Keratinocyte (primary cell): Measurements from ENCODE around the gene EEF2K. TPM values are rescaled to one million over a fixed set of nuclear protein-coding genes. Genes with fewer than 3 reads are reported as not detected.

Experiments used
- DNase-seq: peaks from one replicate; pipeline ENCODE4 v3.0.0-alpha.2; 2011; ENCODE audit warnings: low read depth, missing footprints, low spot score
- FAIRE-seq: peaks from 2 replicates; lab custom pipeline; 2011; peaks lifted over from hg19 to GRCh38; lab: Jason Lieb, UNC
- H2AFZ ChIP-seq: 2 replicates; pipeline ENCODE4 v1.6.0; 2012; ENCODE audit warnings: low read length, control low read depth, inconsistent platforms; ENCODE audit not compliant: control insufficient read depth
- H3K27ac ChIP-seq: 2 replicates; pipeline ENCODE4 v1.5.1; 2011; ENCODE audit warnings: low read length; ENCODE audit not compliant: control insufficient read depth, insufficient read depth
- H3K27me3 ChIP-seq: 3 replicates; pipeline ENCODE4 v1.6.0; 2011; ENCODE audit warnings: low read length; ENCODE audit not compliant: control insufficient read depth, insufficient read depth; ENCODE audit errors: extremely low read depth
- H3K36me3 ChIP-seq, 2 experiments: 2 replicates in 1 of 2; 3 replicates in 1 of 2; pipeline ENCODE4 v1.5.1; 2011; ENCODE audit warnings: low read length in 2 of 2, mild to moderate bottlenecking in 1 of 2; ENCODE audit not compliant: control insufficient read depth in 2 of 2, insufficient read depth in 2 of 2; ENCODE audit errors: extremely low read depth in 1 of 2
- H3K4me1 ChIP-seq: 3 replicates; pipeline ENCODE4 v1.5.1; 2011; ENCODE audit warnings: low read length; ENCODE audit not compliant: control insufficient read depth, insufficient read depth; ENCODE audit errors: extremely low read depth
- H3K4me2 ChIP-seq: 3 replicates; pipeline ENCODE4 v1.6.0; 2011; ENCODE audit warnings: low read depth, low read length; ENCODE audit not compliant: control insufficient read depth, insufficient read depth; ENCODE audit errors: extremely low read depth
- H3K4me3 ChIP-seq, 3 experiments: fragments of 200-600 bp in 1 of 3; sonication (generic) in 1 of 3; 2 replicates in 2 of 3; 3 replicates in 1 of 3; pipeline ENCODE4 v1.5.1; 2011 to 2016; ENCODE audit warnings: low read length in 3 of 3, mild to moderate bottlenecking in 3 of 3, control low read depth in 2 of 3, inconsistent platforms in 1 of 3, low read depth in 1 of 3, mixed read lengths in 1 of 3, mixed run types in 1 of 3, moderate library complexity in 1 of 3; ENCODE audit not compliant: control insufficient read depth in 2 of 3, insufficient read depth in 2 of 3; ENCODE audit errors: extremely low read depth in 1 of 3
- H3K79me2 ChIP-seq: 2 replicates; pipeline ENCODE4 v1.6.0; 2012; ENCODE audit warnings: low read length; ENCODE audit not compliant: control insufficient read depth, insufficient read depth
- H3K9ac ChIP-seq: 3 replicates; pipeline ENCODE4 v1.6.0; 2011; ENCODE audit warnings: low read length; ENCODE audit not compliant: control insufficient read depth, insufficient read depth; ENCODE audit errors: extremely low read depth
- H3K9me1 ChIP-seq: 3 replicates; pipeline ENCODE4 v1.6.0; 2011; ENCODE audit warnings: low read length; ENCODE audit not compliant: control insufficient read depth, insufficient read depth; ENCODE audit errors: extremely low read depth
- H3K9me3 ChIP-seq: 2 replicates; pipeline ENCODE4 v1.5.1; 2012; ENCODE audit warnings: low read depth, low read length; ENCODE audit not compliant: control insufficient read depth
- H4K20me1 ChIP-seq: 3 replicates; pipeline ENCODE4 v1.6.0; 2011; ENCODE audit warnings: low read length; ENCODE audit not compliant: control insufficient read depth, insufficient read depth; ENCODE audit errors: extremely low read depth
- EZH2 ChIP-seq: IDR thresholded peaks from one replicate; pipeline ENCODE4 v1.6.1; 2012; ENCODE audit warnings: inconsistent platforms, mild to moderate bottlenecking, low read length, moderate library complexity
- dilution Hi-C: fragments of 300-500 bp; cut with MboI; formaldehyde crosslinking; loops from one replicate; pipeline ENCODE4 v1.7.0; 2020; ENCODE audit warnings: low sequenced_read_pairs; ENCODE audit not compliant: extremely low pct_ligation_motif_present
- polyA plus RNA-seq, 5 experiments: library from polyadenylated mRNA; depleted of rRNA in 3 of 5; stranded (reverse) in 3 of 5; stranded (forward) in 1 of 5; unstranded in 1 of 5; fragments of >200 nt; gene quantifications; 1 replicate in 1 of 5; 2 replicates in 3 of 5; 3 replicates in 1 of 5; pipeline versions ENCODE4 v1.2.1 to v1.2.3, GENCODE V29; 2011 to 2012; ENCODE audit warnings: missing spikeins in 2 of 5, low read depth in 1 of 5, low replicate concordance in 1 of 5
- TF ChIP-seq, protein P1 (sequence below), 3 experiments: IDR thresholded peaks in 1 of 3; conservative IDR thresholded peaks in 1 of 3; optimal IDR thresholded peaks in 1 of 3; 2 replicates in 2 of 3; 3 replicates in 1 of 3; pipeline versions ENCODE3 to v1.5.1; 2011; ENCODE audit warnings: low read length in 3 of 3, mild to moderate bottlenecking in 3 of 3, moderate library complexity in 2 of 3, control low read depth in 1 of 3, inconsistent platforms in 1 of 3; ENCODE audit not compliant: insufficient read depth in 2 of 3; ENCODE audit errors: extremely low read depth in 1 of 3

The EEF2K gene
- polyA plus RNA-seq, 1 donor (not counting 4 experiments of a cell fraction or from before 2014, with no cell fraction given): 7.3 TPM

DNA sequence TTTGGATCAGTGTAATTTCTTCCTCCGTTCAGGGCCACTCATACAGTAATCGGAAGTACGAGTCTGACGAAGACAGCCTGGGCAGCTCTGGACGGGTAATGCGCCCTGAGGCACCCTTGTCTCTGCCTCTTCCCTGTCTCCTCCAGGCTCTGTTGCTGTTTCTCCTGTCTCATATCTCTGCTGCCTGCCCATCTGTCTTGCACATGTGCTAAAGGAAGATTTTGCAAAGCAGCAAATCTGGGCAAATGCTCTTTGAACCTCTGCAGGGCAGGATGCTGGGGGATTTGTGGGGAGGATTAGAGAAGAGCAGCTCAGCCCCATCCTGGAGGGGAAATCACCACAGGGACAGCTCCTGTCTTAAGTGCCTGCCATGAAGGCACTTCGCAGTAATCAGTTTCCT, 58.7 kb downstream of the EEF2K start:
- Histone ChIP-seq H3K9me3 (no peaks in the 10 kb centered on the region), H4K20me1 (no peaks in the 10 kb centered on the region), H3K4me2 (no peak overlapping the region), H3K27me3 (no peaks in the 10 kb centered on the region), H3K27ac (no peak overlapping the region), H3K4me3 (no peak overlapping the region), H3K36me3 (peaks cover 5 to 20% of the 10 kb centered on the region in 2 experiments), H3K79me2 (no peaks in the 10 kb centered on the region), H3K9me1 (peaks cover 2% of the 10 kb centered on the region), H3K9ac (no peak overlapping the region), H2AFZ (no peak overlapping the region), H3K4me1 (peaks cover 3% of the 10 kb centered on the region)
- no peak for FAIRE-seq
- no peak for DNase-seq
- dilution Hi-C loops: no loop called here
- TF ChIP-seq, protein P1, sequence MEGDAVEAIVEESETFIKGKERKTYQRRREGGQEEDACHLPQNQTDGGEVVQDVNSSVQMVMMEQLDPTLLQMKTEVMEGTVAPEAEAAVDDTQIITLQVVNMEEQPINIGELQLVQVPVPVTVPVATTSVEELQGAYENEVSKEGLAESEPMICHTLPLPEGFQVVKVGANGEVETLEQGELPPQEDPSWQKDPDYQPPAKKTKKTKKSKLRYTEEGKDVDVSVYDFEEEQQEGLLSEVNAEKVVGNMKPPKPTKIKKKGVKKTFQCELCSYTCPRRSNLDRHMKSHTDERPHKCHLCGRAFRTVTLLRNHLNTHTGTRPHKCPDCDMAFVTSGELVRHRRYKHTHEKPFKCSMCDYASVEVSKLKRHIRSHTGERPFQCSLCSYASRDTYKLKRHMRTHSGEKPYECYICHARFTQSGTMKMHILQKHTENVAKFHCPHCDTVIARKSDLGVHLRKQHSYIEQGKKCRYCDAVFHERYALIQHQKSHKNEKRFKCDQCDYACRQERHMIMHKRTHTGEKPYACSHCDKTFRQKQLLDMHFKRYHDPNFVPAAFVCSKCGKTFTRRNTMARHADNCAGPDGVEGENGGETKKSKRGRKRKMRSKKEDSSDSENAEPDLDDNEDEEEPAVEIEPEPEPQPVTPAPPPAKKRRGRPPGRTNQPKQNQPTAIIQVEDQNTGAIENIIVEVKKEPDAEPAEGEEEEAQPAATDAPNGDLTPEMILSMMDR (optimal IDR thresholded peaks at IDR 0.05 in 1 of 3, IDR thresholded peaks at IDR 0.05 in 1 of 3, conservative IDR thresholded peaks at IDR 0.05 in 1 of 3; ENCODE audit: extremely low read depth in 1 of 3, insufficient read depth in 2 of 3, low read length in 3 of 3): no peak
- TF ChIP-seq EZH2: no peak

DNA sequence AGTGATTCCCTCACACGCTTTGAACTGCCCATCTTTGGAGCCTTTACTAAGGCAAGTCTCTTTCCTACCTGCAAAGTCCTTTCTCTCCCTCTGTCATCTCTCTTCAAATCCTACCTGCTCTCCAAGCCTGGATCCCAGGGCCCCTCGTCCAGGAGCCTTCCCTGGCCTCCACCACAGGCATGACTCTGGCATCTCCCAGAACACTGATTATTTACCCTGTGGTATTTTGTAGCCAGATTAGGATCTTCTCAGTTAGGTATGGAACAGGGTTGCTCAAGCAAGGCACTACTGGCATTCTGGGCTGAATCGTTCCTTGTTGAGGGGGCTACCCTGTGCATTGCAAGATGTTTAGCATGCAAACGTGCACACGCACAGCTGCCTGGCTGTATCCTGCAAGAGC, 59.3 kb downstream of the EEF2K start:
- Histone ChIP-seq H4K20me1 (no peaks in the 10 kb centered on the region), H2AFZ (no peak overlapping the region), H3K79me2 (no peaks in the 10 kb centered on the region), H3K27me3 (no peaks in the 10 kb centered on the region), H3K4me3 (no peak overlapping the region), H3K9me3 (no peaks in the 10 kb centered on the region), H3K9ac (no peak overlapping the region), H3K27ac (no peak overlapping the region), H3K4me1 (peaks cover 3% of the 10 kb centered on the region), H3K9me1 (peaks cover 2% of the 10 kb centered on the region), H3K36me3 (peaks cover 5 to 17% of the 10 kb centered on the region in 2 experiments), H3K4me2 (no peak overlapping the region)
- DNase-seq (no peak), FAIRE-seq (no peak)
- dilution Hi-C loops: no loop called here
- no peak for TF ChIP-seq EZH2
- TF ChIP-seq, protein P1 (optimal IDR thresholded peaks at IDR 0.05 in 1 of 3, IDR thresholded peaks at IDR 0.05 in 1 of 3, conservative IDR thresholded peaks at IDR 0.05 in 1 of 3; ENCODE audit: extremely low read depth in 1 of 3, insufficient read depth in 2 of 3, low read length in 3 of 3): no peak
